SK-N-SH treated with all-trans-retinoic acid at 6 μM for 48 hours (cell line): Measurements from ENCODE around the gene XPO4.
"Not testable (repeated sequence)": the region's sequence is repeated elsewhere in the genome, so short reads cannot be mapped to it uniquely, and the experiment has no call there.

ENCODE experiments used
- ATAC-seq: fragments of 200-7000 bp; cut with Tn5 transposase; 3 replicates; pipeline ENCODE4 v1.9.1; 2020; ENCODE audit warnings: mild to moderate bottlenecking, moderate library complexity
- ARNTL ChIP-seq: fragments of 450-650 bp; formaldehyde crosslinking; IDR thresholded peaks from 2 replicates; pipeline ENCODE4 v1.5.0; 2020; ENCODE audit warnings: low read depth, mild to moderate bottlenecking, moderate library complexity, borderline replicate concordance
- BACH2 ChIP-seq: fragments of 250-450 bp; sonication (Bioruptor Pico); IDR thresholded peaks from 2 replicates; pipeline ENCODE4 v1.9.0; 2021; ENCODE audit warnings: mild to moderate bottlenecking, borderline replicate concordance
- CREB5 ChIP-seq: fragments of 250-450 bp; sonication (Bioruptor Pico); IDR thresholded peaks from 2 replicates; pipeline ENCODE4 v1.5.1; 2020; ENCODE audit warnings: low read depth, mild to moderate bottlenecking, moderate library complexity
- CSRNP3 ChIP-seq: fragments of 250-450 bp; sonication (Bioruptor Pico); IDR thresholded peaks from 2 replicates; pipeline ENCODE4 v1.5.1; 2021; ENCODE audit warnings: mild to moderate bottlenecking, moderate library complexity
- ESRRG ChIP-seq: fragments of 250-450 bp; sonication (Bioruptor Pico); IDR thresholded peaks from 2 replicates; pipeline ENCODE4 v1.6.1; 2021; ENCODE audit warnings: mild to moderate bottlenecking
- GLIS3 ChIP-seq: fragments of 250-450 bp; sonication (Bioruptor Pico); IDR thresholded peaks from 2 replicates; pipeline ENCODE4 v1.5.0; 2020; ENCODE audit warnings: mild to moderate bottlenecking, moderate library complexity
- ISL1 ChIP-seq: fragments of 250-450 bp; sonication (Bioruptor Pico); IDR thresholded peaks from 2 replicates; pipeline ENCODE4 v2.1.2; 2022; ENCODE audit warnings: mild to moderate bottlenecking, moderate library complexity
- OSR1 ChIP-seq: fragments of 250-450 bp; sonication (Bioruptor Pico); IDR thresholded peaks from 2 replicates; pipeline ENCODE4 v1.8.0; 2022; ENCODE audit warnings: moderate library complexity, mild to moderate bottlenecking, inconsistent platforms
- PATZ1 ChIP-seq: fragments of 250-450 bp; sonication (Bioruptor Pico); IDR thresholded peaks from 2 replicates; pipeline ENCODE4 v1.8.0; 2020; ENCODE audit warnings: mild to moderate bottlenecking, moderate library complexity, borderline replicate concordance
- POU6F1 ChIP-seq: fragments of 250-450 bp; sonication (Bioruptor Pico); IDR thresholded peaks from 2 replicates; pipeline ENCODE4 v1.8.0; 2021; ENCODE audit warnings: low read depth, mild to moderate bottlenecking, moderate library complexity, borderline replicate concordance
- PPARA ChIP-seq: fragments of 250-450 bp; sonication (Bioruptor Pico); IDR thresholded peaks from 2 replicates; pipeline ENCODE4 v1.5.0; 2020; ENCODE audit warnings: mild to moderate bottlenecking, borderline replicate concordance
- RARB ChIP-seq: fragments of 250-450 bp; sonication (Bioruptor Pico); IDR thresholded peaks from 2 replicates; pipeline ENCODE4 v1.8.0; 2021; ENCODE audit warnings: mild to moderate bottlenecking, moderate library complexity
- TCF4 ChIP-seq: fragments of 250-450 bp; sonication (Bioruptor Pico); IDR thresholded peaks from 2 replicates; pipeline ENCODE4 v1.8.0; 2021; ENCODE audit warnings: mild to moderate bottlenecking, moderate library complexity, borderline replicate concordance
- TOX ChIP-seq: fragments of 250-450 bp; sonication (Bioruptor Pico); IDR thresholded peaks from 2 replicates; pipeline ENCODE4 v1.8.0; 2021; ENCODE audit warnings: mild to moderate bottlenecking, moderate library complexity, borderline replicate concordance
- TSHZ2 ChIP-seq: fragments of 250-450 bp; sonication (Bioruptor Pico); IDR thresholded peaks from 2 replicates; pipeline ENCODE4 v1.5.0; 2020; ENCODE audit warnings: mild to moderate bottlenecking, moderate library complexity
- ZC3H10 ChIP-seq: fragments of 250-450 bp; sonication (Bioruptor Pico); IDR thresholded peaks from 2 replicates; pipeline ENCODE4 v1.5.1; 2021; ENCODE audit warnings: mild to moderate bottlenecking, moderate library complexity
- ZFP3 ChIP-seq: fragments of 250-450 bp; sonication (Bioruptor Pico); IDR thresholded peaks from 2 replicates; pipeline ENCODE4 v1.5.0; 2020; ENCODE audit warnings: mild to moderate bottlenecking, moderate library complexity
- ZFP30 ChIP-seq: fragments of 450-650 bp; formaldehyde crosslinking; IDR thresholded peaks from 2 replicates; pipeline ENCODE4 v1.5.0; 2022; ENCODE audit warnings: mild to moderate bottlenecking, moderate library complexity
- ZNF70 ChIP-seq: fragments of 450-650 bp; formaldehyde crosslinking; IDR thresholded peaks from 2 replicates; pipeline ENCODE4 v1.5.0; 2020; ENCODE audit warnings: mild to moderate bottlenecking, moderate library complexity

XPO4 gene

GRCh38 chr13:20923272-20923671, 20.7 kb upstream of the XPO4 start:
- ATAC-seq: no peak
- TF ChIP-seq TSHZ2 (CRISPR knock-in tag) (no peak), RARB (CRISPR knock-in tag) (no peak), PATZ1 (CRISPR knock-in tag) (no peak), BACH2 (CRISPR knock-in tag) (no peak), GLIS3 (no peak), ESRRG (no peak), OSR1 (CRISPR knock-in tag) (no peak), ZFP30 (CRISPR knock-in tag) (no peak)

- no peak for ATAC-seq
- TF ChIP-seq ZFP30 (CRISPR knock-in tag) (no peak), PATZ1 (CRISPR knock-in tag) (no peak), CREB5 (CRISPR knock-in tag) (no peak), ARNTL (CRISPR knock-in tag) (no peak), ESRRG (no peak), RARB (CRISPR knock-in tag) (no peak), TSHZ2 (CRISPR knock-in tag) (no peak), BACH2 (CRISPR knock-in tag) (no peak), ZC3H10 (no peak), ZNF70 (no peak), ZFP3 (no peak), OSR1 (CRISPR knock-in tag) (no peak), POU6F1 (no peak), TCF4 (CRISPR knock-in tag) (no peak), GLIS3 (no peak), CSRNP3 (no peak), PPARA (no peak), ISL1 (CRISPR knock-in tag) (no peak), TOX (CRISPR knock-in tag) (no peak)
- TF ChIP-seq, all 23 proteins: peak for 0
These were observed 19.0 kb upstream of the XPO4 start for GRCh38 chr13:20921572-20921971.

GRCh38 chr13:20915676-20916075, 13.1 kb upstream of the XPO4 start:
- ATAC-seq: not testable (repeated sequence)
